Neural crest cell (in vitro differentiated cells): ENCODE data around the gene FST. TPM values are rescaled to one million over a fixed set of nuclear protein-coding genes. Genes with fewer than 3 reads are reported as not detected.

Experiments
- DNase-seq: peaks from one replicate; pipeline ENCODE4 v3.0.0; 2021; ENCODE audit warnings: low read depth, mixed read lengths, low spot score
- H3K27ac Mint-ChIP-seq: one replicate; pipeline ENCODE4 v1.8.0; 2021; ENCODE audit warnings: mild to moderate bottlenecking, mixed read lengths; ENCODE audit not compliant: unreplicated experiment
- H3K27me3 Mint-ChIP-seq: 2 replicates; pipeline ENCODE4 v1.8.0; 2021; ENCODE audit warnings: low read depth, mild to moderate bottlenecking, mixed read lengths
- H3K36me3 Mint-ChIP-seq: 2 replicates; pipeline ENCODE4 v1.8.0; 2021; ENCODE audit warnings: low read depth, mild to moderate bottlenecking, mixed read lengths
- H3K4me1 Mint-ChIP-seq: 2 replicates; pipeline ENCODE4 v1.8.0; 2021; ENCODE audit warnings: mixed read lengths
- H3K4me3 Mint-ChIP-seq: one replicate; pipeline ENCODE4 v1.8.0; 2021; ENCODE audit warnings: mild to moderate bottlenecking, mixed read lengths
- H3K9me3 Mint-ChIP-seq: 2 replicates; pipeline ENCODE4 v1.8.0; 2021; ENCODE audit warnings: mixed read lengths
- total RNA-seq: library from RNA; stranded (reverse); gene quantifications from 2 replicates; pipeline ENCODE4 v1.2.1, GENCODE V29; 2021
- TF ChIP-seq, protein P1 (sequence below): fragments of 200-600 bp; sonication (generic); conservative IDR thresholded peaks from 2 replicates; pipeline ENCODE4 v1.5.0; 2021; ENCODE audit warnings: antibody characterized with exemption, mild to moderate bottlenecking

The FST gene
- total RNA-seq, 1 donor from 2014 or later, result 7.2 TPM

DNA sequence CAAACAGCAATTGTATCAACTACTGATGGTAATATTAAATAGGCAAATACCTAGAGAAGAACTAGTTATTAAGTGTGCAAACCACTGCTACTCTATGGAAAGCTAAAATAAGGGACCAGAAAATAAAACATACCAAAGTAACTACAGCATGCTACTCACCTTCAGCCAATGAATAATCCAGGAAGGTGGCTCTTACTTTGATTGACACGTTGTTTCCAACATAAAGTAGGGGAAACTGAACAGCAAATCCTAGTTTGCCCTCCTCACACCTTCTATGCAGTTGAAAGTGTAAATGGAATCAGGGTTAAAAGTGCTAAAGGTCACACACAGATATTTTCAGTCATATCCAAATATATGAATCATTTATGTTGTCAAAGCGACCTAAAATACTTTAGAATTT is 5.1 kb upstream of the FST start:
- TF ChIP-seq, protein P1, sequence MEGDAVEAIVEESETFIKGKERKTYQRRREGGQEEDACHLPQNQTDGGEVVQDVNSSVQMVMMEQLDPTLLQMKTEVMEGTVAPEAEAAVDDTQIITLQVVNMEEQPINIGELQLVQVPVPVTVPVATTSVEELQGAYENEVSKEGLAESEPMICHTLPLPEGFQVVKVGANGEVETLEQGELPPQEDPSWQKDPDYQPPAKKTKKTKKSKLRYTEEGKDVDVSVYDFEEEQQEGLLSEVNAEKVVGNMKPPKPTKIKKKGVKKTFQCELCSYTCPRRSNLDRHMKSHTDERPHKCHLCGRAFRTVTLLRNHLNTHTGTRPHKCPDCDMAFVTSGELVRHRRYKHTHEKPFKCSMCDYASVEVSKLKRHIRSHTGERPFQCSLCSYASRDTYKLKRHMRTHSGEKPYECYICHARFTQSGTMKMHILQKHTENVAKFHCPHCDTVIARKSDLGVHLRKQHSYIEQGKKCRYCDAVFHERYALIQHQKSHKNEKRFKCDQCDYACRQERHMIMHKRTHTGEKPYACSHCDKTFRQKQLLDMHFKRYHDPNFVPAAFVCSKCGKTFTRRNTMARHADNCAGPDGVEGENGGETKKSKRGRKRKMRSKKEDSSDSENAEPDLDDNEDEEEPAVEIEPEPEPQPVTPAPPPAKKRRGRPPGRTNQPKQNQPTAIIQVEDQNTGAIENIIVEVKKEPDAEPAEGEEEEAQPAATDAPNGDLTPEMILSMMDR, result no peak
- no peaks in the 10 kb centered on the region for H3K36me3 Mint-ChIP-seq
- DNase-seq, result no peak

DNA sequence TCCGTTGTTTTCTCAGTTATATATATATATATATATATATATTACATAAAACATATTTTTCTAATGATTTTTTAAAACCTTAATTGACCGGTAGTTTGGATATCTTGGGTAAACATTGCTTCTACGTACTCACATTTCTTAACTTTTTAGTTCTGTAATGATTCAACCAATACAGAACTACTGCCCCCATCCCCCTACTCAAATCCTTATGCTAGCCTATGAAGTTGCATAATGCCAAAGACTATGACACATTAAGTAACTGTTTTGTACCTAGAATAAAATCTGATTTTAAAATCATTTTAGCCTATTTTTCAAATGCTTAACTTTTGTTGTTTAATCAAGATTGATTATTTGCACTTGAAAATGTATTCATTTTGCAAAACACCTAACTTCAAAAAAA is 4.4 kb upstream of the FST start:
- Mint-ChIP-seq H3K36me3 (no peaks in the 10 kb centered on the region), H3K4me3 (no peak overlapping the region), H3K4me1 (peaks cover 19% of the 10 kb centered on the region), H3K9me3 (no peaks in the 10 kb centered on the region), H3K27ac (no peak overlapping the region), H3K27me3 (peaks cover 31% of the 10 kb centered on the region)
- TF ChIP-seq, protein P1, result no peak
- no peak for DNase-seq

More for the DNA sequence above, 5.1 kb upstream of the FST start:
- Mint-ChIP-seq H3K4me3 (no peak overlapping the region), H3K27ac (no peak overlapping the region), H3K4me1 (peaks cover 15% of the 10 kb centered on the region), H3K27me3 (peaks cover 26% of the 10 kb centered on the region), H3K9me3 (no peaks in the 10 kb centered on the region)

DNA sequence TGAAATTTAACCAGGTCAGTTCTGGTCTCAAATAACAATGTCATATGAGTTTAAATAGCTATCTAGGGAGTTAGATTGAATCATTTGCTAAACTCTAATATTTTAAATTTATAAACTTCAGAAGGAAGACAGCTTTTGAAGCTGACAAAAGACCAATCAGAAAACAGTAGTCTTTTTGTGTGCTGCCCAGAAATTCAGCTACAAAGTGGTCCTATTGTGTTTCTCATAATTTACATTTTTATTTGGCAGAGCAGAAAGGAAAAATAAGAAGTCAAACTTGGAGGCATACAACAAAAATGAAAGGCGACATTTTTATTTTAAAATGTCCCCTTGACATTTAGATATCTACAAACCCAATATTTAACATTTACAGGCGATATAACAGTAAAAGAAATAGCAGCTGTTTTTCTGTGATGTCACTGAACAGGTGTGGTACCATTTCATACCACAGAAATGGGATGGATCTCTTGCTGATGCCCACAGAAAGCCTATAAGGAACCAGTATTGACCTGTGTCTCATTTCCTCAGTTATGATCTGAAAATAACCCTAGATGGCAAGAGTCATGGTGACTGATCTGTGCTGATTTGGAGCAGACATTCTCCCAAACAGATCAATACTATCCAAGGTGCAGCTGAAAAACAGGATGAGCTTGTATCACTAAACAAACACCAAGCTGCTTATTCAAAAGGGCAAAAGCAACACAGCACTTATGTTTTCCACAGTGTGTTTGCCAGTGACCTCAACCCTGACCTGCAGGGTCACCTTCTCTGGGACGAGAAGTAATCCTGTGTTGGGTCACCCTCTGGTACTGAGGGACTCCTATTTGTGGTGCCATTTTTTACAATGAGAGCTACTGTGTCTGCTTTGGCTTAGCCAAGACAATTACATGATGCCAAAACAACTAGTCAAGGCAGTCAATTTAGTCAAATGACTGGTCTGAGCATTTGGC is 3.6 kb upstream of the FST start:
- Mint-ChIP-seq H3K36me3 (no peaks in the 10 kb centered on the region), H3K4me1 (peaks cover 26% of the 10 kb centered on the region), H3K27me3 (peaks cover 33% of the 10 kb centered on the region), H3K9me3 (no peaks in the 10 kb centered on the region), H3K4me3 (no peak overlapping the region), H3K27ac (no peak overlapping the region)
- TF ChIP-seq, protein P1, result no peak
- no peak for DNase-seq

DNA sequence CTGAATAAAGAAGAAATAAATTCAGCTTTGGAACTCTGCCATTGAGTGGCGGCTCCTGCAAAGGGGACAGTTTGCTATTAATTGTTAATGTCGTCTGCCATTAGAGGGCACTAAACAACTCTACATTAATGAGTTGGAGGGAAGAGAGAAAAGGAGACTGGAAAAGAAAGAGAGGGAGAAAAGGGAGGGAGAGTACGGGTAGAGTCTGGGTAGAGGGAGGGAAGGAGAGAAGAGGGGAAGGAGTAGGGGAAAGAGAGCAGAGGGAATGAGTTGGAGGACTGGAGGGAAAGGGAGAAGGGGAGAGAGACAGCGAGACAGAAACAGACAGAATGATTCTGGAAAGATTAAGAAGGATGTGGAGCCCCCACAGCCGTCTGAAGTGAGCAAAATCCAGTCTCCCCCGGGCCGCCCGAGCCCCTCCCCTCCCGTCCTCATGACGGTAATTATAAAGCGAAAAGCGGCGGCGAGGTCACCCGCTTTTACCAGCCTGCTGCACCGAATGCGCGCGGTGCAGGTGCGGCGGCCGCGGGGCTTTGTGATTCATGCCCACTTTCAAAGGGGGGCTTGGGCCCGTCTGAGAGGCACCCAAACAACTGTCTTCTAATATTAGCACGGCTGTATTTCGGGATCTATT is 1.9 kb upstream of the FST start:
- Mint-ChIP-seq H3K4me1 (peaks cover 41% of the 10 kb centered on the region), H3K4me3 (peak overlapping the region; percentile 87), H3K27ac (no peak overlapping the region), H3K9me3 (no peaks in the 10 kb centered on the region), H3K27me3 (peaks cover 48% of the 10 kb centered on the region), H3K36me3 (no peaks in the 10 kb centered on the region)
- peak; percentile 38 for DNase-seq
- TF ChIP-seq, protein P1, result peak; percentile 66

DNA sequence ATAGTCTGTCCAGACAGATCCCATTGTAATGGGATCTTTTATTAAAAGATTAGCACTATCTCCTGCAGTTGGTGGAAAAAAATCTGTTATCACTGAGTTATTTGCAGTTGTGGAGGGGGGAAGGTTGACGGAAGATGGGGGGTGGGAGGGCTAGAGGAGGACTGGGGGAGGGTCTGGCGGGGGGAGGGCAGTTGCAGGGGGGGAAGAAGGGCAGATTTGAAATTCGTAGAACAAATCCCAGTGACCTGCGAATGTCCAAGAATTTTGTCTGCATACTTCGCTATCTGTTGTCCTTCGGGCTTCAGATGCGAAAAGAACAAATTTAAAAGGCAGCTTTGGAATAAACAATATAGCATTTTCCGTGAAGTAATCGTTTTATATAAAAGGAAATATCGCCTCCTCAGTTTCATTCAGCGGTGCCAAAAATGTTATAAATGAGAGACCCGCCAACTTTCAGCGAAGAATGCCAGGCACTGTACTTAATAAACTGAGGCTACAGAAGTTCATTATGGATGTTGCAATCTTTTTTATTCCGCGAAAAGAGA is 1.3 kb upstream of the FST start:
- no peaks in the 10 kb centered on the region for H3K9me3 Mint-ChIP-seq
- TF ChIP-seq, protein P1, result no peak
- H3K27me3 Mint-ChIP-seq, result peaks cover 54% of the 10 kb centered on the region
- peaks cover 42% of the 10 kb centered on the region for H3K4me1 Mint-ChIP-seq
- H3K4me3 Mint-ChIP-seq, result peak overlapping the region; percentile 87
- DNase-seq, result no peak
- H3K36me3 Mint-ChIP-seq, result no peaks in the 10 kb centered on the region
- H3K27ac Mint-ChIP-seq, result peak overlapping the region; percentile 19
